ENCODE results near the gene PIK3R5. TPM values are rescaled to one million over a fixed set of nuclear protein-coding genes. Genes with fewer than 3 reads are reported as not detected.
"Not testable (repeated sequence)": the region's sequence is repeated elsewhere in the genome, so short reads cannot be mapped to it uniquely, and the experiment has no call there.

PIK3R5 gene
- polyA plus RNA-seq, 3 donors: 0.81 to 1.3 (median 0.90) TPM

DNA sequence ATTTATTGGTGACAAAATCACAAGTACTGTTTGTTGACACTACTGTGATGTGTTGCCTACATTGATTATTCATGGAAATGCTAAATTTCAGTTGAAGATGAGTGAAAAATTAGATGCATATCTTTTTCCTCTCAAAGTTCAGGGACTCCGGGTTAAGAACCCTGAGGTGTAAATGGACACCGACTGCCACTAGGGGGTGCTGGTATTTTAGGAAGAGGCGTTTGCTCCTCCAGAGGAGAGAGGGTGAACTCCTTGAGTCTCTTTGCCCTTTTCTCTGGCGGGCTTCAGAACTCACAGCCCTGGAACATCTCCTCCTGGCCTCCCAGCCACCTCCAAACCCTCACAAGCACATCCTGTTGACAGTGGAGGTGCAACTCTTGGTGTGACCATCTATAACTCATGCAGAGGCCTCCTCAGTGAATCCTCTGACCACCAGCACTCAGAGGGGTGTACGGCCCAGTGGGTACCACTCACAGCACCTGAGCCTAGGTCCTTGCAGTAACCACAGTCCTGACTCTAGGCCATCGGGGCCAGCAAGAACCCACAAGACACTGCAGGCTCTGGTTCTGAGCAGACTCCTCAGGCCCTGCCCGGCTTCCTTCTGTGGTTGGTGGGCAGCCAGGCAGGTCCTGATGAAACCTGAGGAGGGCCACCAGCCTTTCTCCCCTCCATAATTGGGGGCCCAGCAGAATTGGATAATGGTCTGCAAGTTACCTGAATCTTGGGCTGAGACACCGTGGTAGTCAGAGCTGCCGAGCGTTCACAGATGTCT, 26.2 kb upstream of the PIK3R5 start:
- DNase-seq (ENCODE audit: extremely low read depth in 1 of 11, low read depth in 9 of 11, low spot score in 4 of 11): peak in 3 of 11 donors; percentile 25 to 46 (median 44)

DNA sequence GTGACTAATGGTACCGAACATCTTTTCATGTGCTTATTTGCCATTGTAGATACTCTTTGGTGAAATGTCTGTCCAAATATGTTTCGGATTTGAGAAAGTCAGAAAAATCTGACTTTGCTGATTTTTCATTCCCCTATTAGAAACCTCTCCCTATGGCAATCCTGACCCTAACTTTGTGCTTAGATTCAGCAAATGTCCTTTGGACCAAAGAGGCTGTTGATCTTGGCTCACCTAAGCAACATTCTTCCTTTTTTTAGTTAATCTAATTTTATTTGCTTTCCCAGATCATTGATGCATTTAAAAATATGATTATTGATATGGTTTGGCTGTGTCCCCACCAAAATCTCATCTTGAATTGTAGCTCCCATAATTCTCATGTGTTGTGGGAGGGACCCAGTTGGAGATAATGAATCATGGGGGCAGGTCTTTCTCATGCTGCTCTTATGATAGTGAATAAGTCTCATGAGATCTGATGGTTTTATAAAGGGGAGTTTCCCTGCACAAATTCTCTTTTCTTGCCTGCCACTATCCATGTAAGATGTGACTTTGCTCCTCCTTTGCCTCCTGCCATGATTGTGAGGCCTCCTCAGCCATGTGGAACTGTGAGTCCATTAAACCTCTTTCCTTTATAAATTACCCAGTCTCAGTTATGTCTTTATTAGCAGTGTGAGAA, 22.9 kb upstream of the PIK3R5 start:
- DNase-seq (ENCODE audit: extremely low read depth in 1 of 11, low read depth in 9 of 11, low spot score in 4 of 11): not testable (repeated sequence)

DNA sequence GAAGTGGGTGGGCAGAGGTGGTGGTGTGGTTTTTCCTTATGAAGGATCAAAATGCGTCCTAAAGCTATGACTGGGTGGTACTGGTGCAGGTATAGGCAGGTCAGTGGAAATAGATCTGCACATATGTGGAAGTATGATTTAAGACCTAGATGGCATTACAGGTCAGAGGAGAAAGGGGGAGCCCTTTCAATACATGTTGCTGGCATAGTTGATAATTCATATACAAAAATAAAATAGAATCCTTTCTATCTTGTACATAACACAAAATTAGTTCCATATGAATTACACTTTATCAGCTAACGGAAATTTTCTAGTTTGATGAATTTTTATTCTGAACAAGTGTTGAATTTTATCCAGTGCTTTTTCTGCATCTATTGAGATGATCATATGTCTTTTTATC, 20.8 kb upstream of the PIK3R5 start:
- no peak for DNase-seq (ENCODE audit: extremely low read depth in 1 of 11, low read depth in 9 of 11, low spot score in 4 of 11)

GRCh38 chr17:8985054-8985701, 19.7 kb upstream of the PIK3R5 start:
- no peak for DNase-seq (ENCODE audit: extremely low read depth in 1 of 11, low read depth in 9 of 11, low spot score in 4 of 11)

- DNase-seq (ENCODE audit: extremely low read depth in 1 of 11, low read depth in 9 of 11, low spot score in 4 of 11): not testable (repeated sequence)
Observed at GRCh38 chr17:8984225-8984624, 18.7 kb upstream of the PIK3R5 start.

DNA sequence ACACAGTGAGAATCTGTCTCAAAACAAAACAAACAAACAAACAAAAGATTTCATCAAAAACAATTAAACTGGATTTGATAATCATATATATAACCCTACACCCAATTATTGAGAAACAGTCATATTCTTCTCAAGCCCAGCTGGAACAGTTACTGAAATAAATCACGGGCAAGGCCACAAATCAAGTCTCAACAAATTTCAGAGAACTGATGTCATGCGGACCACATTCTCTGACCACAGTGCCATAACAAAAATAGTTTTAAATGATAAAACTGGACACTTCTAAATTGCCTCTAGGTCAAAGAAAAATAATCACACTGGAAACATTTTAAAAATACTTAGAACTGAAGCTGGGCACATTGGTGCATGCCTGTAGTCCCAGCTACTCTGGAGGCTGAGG, 15.9 kb upstream of the PIK3R5 start:
- no peak for DNase-seq (ENCODE audit: extremely low read depth in 1 of 11, low read depth in 9 of 11, low spot score in 4 of 11)

GRCh38 chr17:8979715-8980114, 14.2 kb upstream of the PIK3R5 start:
- DNase-seq (ENCODE audit: extremely low read depth in 1 of 11, low read depth in 9 of 11, low spot score in 4 of 11): no peak

- no peak for DNase-seq (ENCODE audit: extremely low read depth in 1 of 11, low read depth in 9 of 11, low spot score in 4 of 11)
Observed at GRCh38 chr17:8976638-8977037, 11.1 kb upstream of the PIK3R5 start.

DNA sequence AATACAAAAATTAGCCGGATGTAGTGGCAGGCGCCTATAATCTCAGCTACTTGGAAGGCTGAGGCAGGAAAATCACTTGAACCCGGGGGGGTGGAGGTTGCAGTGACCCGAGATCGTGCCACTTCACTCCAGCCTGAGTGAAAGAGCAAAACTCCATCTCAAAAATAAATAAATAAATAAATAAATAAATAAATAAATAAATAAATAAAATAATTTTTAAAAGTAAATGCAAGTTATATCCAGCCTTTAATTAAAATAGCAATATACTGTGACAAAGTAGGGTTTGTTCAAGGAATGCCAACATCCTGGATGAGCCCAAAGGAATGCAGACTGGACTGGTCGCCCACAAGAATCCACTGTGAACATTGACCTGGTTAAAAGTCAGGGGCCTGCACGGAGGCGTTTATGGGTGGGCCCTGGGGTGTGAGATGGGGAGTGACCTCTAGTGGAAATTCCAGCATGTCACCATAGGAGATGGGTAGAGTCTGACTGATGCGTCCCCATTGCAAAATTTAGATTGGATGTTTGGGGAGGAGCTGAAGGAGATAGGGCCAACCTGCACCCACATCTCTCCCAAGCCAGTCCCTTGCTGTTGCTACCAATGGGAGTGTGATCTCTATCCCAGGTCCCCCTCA, 9.7 kb upstream of the PIK3R5 start:
- no peak for DNase-seq (ENCODE audit: extremely low read depth in 1 of 11, low read depth in 9 of 11, low spot score in 4 of 11)

DNA sequence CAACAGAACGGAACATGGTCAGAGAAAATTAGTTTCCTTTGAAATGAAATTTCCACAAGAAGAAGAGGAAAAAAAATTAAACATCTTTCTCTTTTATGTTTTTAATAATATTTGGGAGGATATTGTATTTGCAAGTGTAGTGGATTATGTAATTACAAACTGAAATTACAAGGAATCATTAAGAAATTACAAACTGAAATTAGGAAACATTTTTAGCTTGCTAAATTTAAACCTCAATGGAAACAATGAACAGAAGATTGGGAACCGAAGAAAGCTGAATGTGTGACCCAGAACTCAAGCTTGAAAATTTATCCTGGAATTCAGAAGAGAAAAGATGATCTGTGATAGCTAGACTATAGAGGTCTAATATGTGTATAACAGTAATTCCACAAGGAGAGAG, 4.4 kb upstream of the PIK3R5 start:
- no peak for DNase-seq (ENCODE audit: extremely low read depth in 1 of 11, low read depth in 9 of 11, low spot score in 4 of 11)

- no peak for DNase-seq (ENCODE audit: extremely low read depth in 1 of 11, low read depth in 9 of 11, low spot score in 4 of 11)
Observed at GRCh38 chr17:8968503-8968902, 3.0 kb upstream of the PIK3R5 start.

- no peak for DNase-seq (ENCODE audit: extremely low read depth in 1 of 11, low read depth in 9 of 11, low spot score in 4 of 11)
Observed at GRCh38 chr17:8967861-8968260, 2.4 kb upstream of the PIK3R5 start.

GRCh38 chr17:8966926-8967325, 1.4 kb upstream of the PIK3R5 start:
- no peak for DNase-seq (ENCODE audit: extremely low read depth in 1 of 11, low read depth in 9 of 11, low spot score in 4 of 11)

DNA sequence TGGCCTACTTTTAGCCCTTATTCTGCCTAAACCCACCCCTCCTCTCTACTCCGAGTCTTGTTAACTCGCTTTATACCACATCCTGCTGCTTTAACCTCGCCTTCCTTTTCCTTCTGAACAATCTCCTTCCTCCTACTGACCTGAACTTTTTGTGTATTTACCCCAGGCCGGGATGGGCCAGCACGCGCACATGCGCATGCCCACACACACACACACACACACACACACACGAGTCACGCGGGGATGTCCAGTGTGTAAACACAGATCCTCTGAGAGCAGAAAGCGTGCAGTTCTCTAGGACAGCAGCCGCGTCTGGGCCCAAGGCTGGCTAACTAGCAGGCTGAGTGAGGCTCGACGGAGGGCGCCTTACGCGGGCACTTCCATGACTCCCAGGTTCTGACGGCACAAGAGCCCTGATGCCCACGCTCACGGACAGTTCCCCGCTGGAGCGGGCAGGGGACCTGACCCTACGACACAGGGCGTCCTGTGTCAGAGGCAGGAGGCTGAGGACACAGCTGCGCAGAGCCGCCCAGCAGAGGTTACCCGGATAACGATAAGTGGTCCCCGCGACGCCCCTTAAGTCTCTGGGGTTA, 610 bp downstream of the PIK3R5 start:
- no peak for DNase-seq (ENCODE audit: extremely low read depth in 1 of 11, low read depth in 9 of 11, low spot score in 4 of 11)

DNA sequence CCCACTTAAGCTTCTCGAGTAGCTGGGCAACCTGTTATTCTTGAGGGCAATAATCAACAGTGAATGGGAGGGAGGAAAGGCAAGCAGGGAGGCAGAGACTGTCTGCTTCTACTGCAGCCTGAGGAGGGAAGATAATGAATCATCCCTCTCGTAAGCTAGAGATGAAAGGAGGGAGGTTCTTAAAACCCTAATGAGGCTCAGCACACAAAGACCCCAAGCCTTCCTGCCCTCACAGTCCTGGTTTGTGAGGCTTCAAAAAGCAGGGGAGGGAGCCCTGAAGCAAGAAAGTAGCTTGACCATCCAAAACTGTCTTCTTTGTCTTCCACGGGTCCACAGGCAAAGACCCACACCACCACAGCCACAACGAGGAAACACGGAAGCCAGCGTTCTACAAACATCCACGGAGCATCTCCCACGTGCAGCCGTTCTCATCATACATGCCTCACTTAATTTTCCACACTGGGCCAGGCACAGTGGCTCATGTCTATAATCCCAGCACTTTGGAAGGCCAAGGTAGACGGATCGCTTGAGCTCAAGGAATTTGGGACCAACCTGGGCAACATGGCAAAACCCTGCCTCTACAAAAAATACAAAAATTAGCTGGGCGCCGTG, 1.8 kb downstream of the PIK3R5 start:
- DNase-seq (ENCODE audit: extremely low read depth in 1 of 11, low read depth in 9 of 11, low spot score in 4 of 11): no peak

DNA sequence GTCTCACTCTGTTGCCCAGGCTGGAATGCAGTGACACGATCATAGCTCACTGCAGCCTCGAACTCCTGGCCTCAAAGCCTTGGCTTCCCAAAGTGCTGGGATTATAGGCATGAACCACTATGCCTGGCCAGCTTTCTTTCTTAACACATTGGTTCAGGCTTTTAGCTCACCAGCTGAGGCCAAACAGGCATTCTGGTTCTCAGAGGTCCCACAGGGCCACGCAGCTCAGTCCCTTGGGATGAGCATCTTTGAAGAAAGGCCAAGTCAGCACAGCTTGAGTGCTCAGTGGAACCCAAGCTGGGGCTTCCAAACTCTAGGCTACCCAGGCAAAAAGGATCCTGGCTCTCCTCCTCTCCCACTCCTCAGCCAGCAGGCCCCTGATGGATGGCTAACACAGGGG, 2.5 kb downstream of the PIK3R5 start:
- DNase-seq (ENCODE audit: extremely low read depth in 1 of 11, low read depth in 9 of 11, low spot score in 4 of 11): no peak

GRCh38 chr17:8961829-8962228, 3.7 kb downstream of the PIK3R5 start:
- no peak for DNase-seq (ENCODE audit: extremely low read depth in 1 of 11, low read depth in 9 of 11, low spot score in 4 of 11)

DNA sequence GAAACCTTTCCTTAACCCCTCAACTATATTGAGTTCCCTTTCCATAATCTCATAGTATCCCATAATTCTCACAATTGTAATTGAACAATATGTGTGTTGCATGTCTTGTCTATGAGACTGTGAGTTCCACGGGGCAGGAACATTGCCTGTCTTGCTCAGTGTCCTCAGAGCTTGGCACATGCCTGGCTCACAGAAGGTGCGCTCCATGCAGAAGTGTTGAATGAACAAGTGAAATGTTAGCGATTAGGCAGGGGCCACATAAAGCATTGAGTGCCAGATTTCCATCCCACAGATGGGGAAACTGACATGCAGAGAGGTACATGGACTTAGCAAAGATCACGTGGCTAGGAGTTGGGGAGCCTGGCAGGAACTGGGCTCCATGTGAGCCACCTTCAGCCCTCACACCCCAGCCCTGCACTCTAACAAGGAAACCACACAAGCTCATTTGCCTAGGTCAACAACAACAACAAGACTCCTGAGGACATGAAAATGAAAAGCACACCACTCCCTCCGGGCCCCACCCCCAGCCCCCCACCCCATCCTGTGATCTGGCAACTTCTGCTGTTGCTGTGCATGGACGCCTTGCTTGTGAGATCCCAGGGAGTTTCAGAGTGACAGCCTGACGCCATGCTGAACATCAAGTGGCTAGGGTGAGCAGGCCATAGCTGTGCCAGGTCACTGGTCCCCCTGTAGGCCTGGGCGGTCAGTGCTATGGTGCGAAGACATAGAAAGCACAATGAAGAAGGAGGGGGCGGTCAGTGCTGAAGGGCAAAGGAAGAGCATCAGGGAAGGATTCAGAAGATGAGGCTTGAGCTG, 5.0 kb downstream of the PIK3R5 start:
- no peak for DNase-seq (ENCODE audit: extremely low read depth in 1 of 11, low read depth in 9 of 11, low spot score in 4 of 11)
